GM12878 (cell line): ENCODE data around the gene ACACA.

Source experiments
- BCL11A ChIP-seq: IDR thresholded peaks from 2 replicates; pipeline ENCODE4 v1.6.1; 2011; ENCODE audit warnings: low read depth, low read length
- CTCF ChIP-seq, 3 experiments: IDR thresholded peaks in 2 of 3; conservative IDR thresholded peaks in 1 of 3; 2 replicates each; pipeline ENCODE4 v1.5.1; 2011; ENCODE audit warnings: low read depth in 3 of 3, low read length in 3 of 3, mild to moderate bottlenecking in 3 of 3, control low read depth in 2 of 3, moderate library complexity in 2 of 3, inconsistent platforms in 1 of 3, mixed read lengths in 1 of 3; ENCODE audit not compliant: control insufficient read depth in 2 of 3, insufficient read depth in 1 of 3; ENCODE audit errors: extremely low read depth in 1 of 3
- EP300 ChIP-seq, 2 experiments: fragments of 150-350 bp in 1 of 2; IDR thresholded peaks; 2 replicates each; pipeline ENCODE4 v1.6.1; 2011 to 2012; ENCODE audit warnings: low read depth in 2 of 2, low read length in 2 of 2, borderline replicate concordance in 1 of 2, improper control_type of control experiment in 1 of 2, inconsistent platforms in 1 of 2; ENCODE audit not compliant: control insufficient read depth in 1 of 2
- GABPA ChIP-seq: IDR thresholded peaks from 2 replicates; pipeline ENCODE4 v1.6.1; 2014; ENCODE audit warnings: antibody characterized with exemption, low read depth, mild to moderate bottlenecking, inconsistent platforms
- MAX ChIP-seq: IDR thresholded peaks from 2 replicates; pipeline ENCODE4 v1.6.1; 2012; ENCODE audit warnings: low read depth, low read length, improper control_type of control experiment
- POLR2AphosphoS2 ChIP-seq: IDR thresholded peaks from 2 replicates; pipeline ENCODE4 v1.6.1; 2011; ENCODE audit warnings: low read depth, mild to moderate bottlenecking, low read length, improper control_type of control experiment, moderate library complexity
- POLR2AphosphoS5 ChIP-seq: IDR thresholded peaks from 2 replicates; pipeline ENCODE4 v1.6.1; 2011; ENCODE audit warnings: mild to moderate bottlenecking, low read length, inconsistent platforms
- RAD21 ChIP-seq: IDR thresholded peaks from 2 replicates; pipeline ENCODE4 v1.6.1; 2011; ENCODE audit warnings: mild to moderate bottlenecking, low read depth, low read length, moderate library complexity; ENCODE audit not compliant: insufficient read depth
- TAF1 ChIP-seq: IDR thresholded peaks from 2 replicates; pipeline ENCODE4 v1.6.1; 2011; ENCODE audit warnings: mild to moderate bottlenecking, low read depth, low read length, borderline replicate concordance
- TCF12 ChIP-seq: IDR thresholded peaks from 2 replicates; pipeline ENCODE4 v1.6.1; 2011; ENCODE audit warnings: low read depth, mild to moderate bottlenecking, low read length
- TF ChIP-seq, protein P1 (sequence below): IDR thresholded peaks from 2 replicates; pipeline ENCODE4 v1.6.1; 2012; ENCODE audit warnings: mild to moderate bottlenecking, low read depth, low read length
- TF ChIP-seq, protein P2 (sequence below): IDR thresholded peaks from 2 replicates; pipeline ENCODE4 v1.6.1; 2012; ENCODE audit warnings: low read depth, low read length, improper control_type of control experiment

- TF ChIP-seq CTCF (IDR thresholded peaks at IDR 0.05 in 2 of 3, conservative IDR thresholded peaks at IDR 0.05 in 1 of 3; ENCODE audit: control insufficient read depth in 2 of 3, extremely low read depth in 1 of 3, insufficient read depth in 1 of 3, low read depth in 3 of 3, low read length in 3 of 3) (no peak), POLR2AphosphoS5 (no peak), RAD21 (no peak), BCL11A (no peak), TAF1 (no peak), MAX (no peak), GABPA (no peak), EP300 (IDR thresholded peaks at IDR 0.05; ENCODE audit: borderline replicate concordance in 1 of 2, control insufficient read depth in 1 of 2, low read depth in 2 of 2, low read length in 2 of 2) (no peak), TCF12 (no peak), POLR2AphosphoS2 (no peak)
- TF ChIP-seq, protein P1, sequence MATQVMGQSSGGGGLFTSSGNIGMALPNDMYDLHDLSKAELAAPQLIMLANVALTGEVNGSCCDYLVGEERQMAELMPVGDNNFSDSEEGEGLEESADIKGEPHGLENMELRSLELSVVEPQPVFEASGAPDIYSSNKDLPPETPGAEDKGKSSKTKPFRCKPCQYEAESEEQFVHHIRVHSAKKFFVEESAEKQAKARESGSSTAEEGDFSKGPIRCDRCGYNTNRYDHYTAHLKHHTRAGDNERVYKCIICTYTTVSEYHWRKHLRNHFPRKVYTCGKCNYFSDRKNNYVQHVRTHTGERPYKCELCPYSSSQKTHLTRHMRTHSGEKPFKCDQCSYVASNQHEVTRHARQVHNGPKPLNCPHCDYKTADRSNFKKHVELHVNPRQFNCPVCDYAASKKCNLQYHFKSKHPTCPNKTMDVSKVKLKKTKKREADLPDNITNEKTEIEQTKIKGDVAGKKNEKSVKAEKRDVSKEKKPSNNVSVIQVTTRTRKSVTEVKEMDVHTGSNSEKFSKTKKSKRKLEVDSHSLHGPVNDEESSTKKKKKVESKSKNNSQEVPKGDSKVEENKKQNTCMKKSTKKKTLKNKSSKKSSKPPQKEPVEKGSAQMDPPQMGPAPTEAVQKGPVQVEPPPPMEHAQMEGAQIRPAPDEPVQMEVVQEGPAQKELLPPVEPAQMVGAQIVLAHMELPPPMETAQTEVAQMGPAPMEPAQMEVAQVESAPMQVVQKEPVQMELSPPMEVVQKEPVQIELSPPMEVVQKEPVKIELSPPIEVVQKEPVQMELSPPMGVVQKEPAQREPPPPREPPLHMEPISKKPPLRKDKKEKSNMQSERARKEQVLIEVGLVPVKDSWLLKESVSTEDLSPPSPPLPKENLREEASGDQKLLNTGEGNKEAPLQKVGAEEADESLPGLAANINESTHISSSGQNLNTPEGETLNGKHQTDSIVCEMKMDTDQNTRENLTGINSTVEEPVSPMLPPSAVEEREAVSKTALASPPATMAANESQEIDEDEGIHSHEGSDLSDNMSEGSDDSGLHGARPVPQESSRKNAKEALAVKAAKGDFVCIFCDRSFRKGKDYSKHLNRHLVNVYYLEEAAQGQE, result no peak
- TF ChIP-seq, protein P2, sequence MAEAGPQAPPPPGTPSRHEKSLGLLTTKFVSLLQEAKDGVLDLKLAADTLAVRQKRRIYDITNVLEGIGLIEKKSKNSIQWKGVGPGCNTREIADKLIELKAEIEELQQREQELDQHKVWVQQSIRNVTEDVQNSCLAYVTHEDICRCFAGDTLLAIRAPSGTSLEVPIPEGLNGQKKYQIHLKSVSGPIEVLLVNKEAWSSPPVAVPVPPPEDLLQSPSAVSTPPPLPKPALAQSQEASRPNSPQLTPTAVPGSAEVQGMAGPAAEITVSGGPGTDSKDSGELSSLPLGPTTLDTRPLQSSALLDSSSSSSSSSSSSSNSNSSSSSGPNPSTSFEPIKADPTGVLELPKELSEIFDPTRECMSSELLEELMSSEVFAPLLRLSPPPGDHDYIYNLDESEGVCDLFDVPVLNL, result no peak
Measured at GRCh38 chr17:37292429-37293139, 114.1 kb downstream of the ACACA start.
